Measurements from ENCODE around the gene PBXIP1. TPM values are rescaled to one million over a fixed set of nuclear protein-coding genes. Genes with fewer than 3 reads are reported as not detected.

PBXIP1 gene
- total and polyA plus RNA-seq, 2 of the 13 experiments (the other 11 are each of a cell fraction or from before 2014, with no cell fraction given) = 16.3 to 31.9 TPM

GRCh38 chr1:154896771-154897286, 59.1 kb downstream of the PBXIP1 start:
- H3K4me3 ChIP-seq (replicated peaks in 1 of 3; ENCODE audit: insufficient read depth in 1 of 3, low read depth in 2 of 3, low read length in 3 of 3) = no peak overlapping the region
- ATAC-seq (no peak), FAIRE-seq (no peak), DNase-seq (ENCODE audit: low spot score) (no peak)
- intact Hi-C loops (cut with micrococcal nuclease; ENCODE audit: unreplicated experiment) = no loop called here
- WGBS (ENCODE audit: low lambda C conversion rate) = 40% methylated on average over 10 of the region's 10 CpGs
- no peak overlapping the region for H3K27ac ChIP-seq (ENCODE audit: extremely low read length, insufficient read depth, low read length)
- no peaks in the 10 kb centered on the region for H3K36me3 ChIP-seq (replicated peaks in 1 of 2; ENCODE audit: control insufficient read depth in 1 of 2, insufficient read depth in 2 of 2, low read length in 2 of 2)
- in situ Hi-C loops (cut with HindIII; ENCODE audit: extremely low pct_ligation_motif_present, low pct_unique_long_range_greater_than_20kb) = no loop called here
- H3K4me1 ChIP-seq (ENCODE audit: insufficient read depth, low read length) = no peaks in the 10 kb centered on the region
- no peaks in the 10 kb centered on the region for H3K79me2 ChIP-seq (ENCODE audit: insufficient read depth, low read length)
- TF ChIP-seq ZNF121 (CRISPR knock-in tag; IDR thresholded peaks at IDR 0.05) = no peak
- TF ChIP-seq SALL1 (CRISPR knock-in tag; IDR thresholded peaks at IDR 0.05) = no peak
- no peak for TF ChIP-seq THAP11 (CRISPR knock-in tag; IDR thresholded peaks at IDR 0.05)
- TF ChIP-seq NFATC3 (CRISPR knock-in tag; IDR thresholded peaks at IDR 0.05) = no peak
- no peak for TF ChIP-seq FOXO1 (CRISPR knock-in tag; IDR thresholded peaks at IDR 0.05)
- TF ChIP-seq KAT7 (CRISPR knock-in tag; IDR thresholded peaks at IDR 0.05; ENCODE audit: borderline replicate concordance) = no peak
- TF ChIP-seq BHLHE40 (IDR thresholded peaks at IDR 0.05; ENCODE audit: low read length) = no peak
- no peak for TF ChIP-seq TRIM24 (CRISPR knock-in tag; IDR thresholded peaks at IDR 0.05)
- H3K4me2 ChIP-seq (ENCODE audit: low read depth, low read length) = no peak overlapping the region
- H2AFZ ChIP-seq (ENCODE audit: low read length) = no peak overlapping the region
- H3K9me3 ChIP-seq (ENCODE audit: low read length) = no peaks in the 10 kb centered on the region
- CTCF ChIA-PET (ENCODE audit: low intra/inter-chr PET ratio, low total read pairs) = no interaction called here
- no peaks in the 10 kb centered on the region for H4K20me1 ChIP-seq (ENCODE audit: insufficient read depth, low read length)
- BruUV-seq (replicated peaks) = no TSS peak
- H3K27me3 ChIP-seq (ENCODE audit: control insufficient read depth in 1 of 2, insufficient read depth in 2 of 2, low read length in 2 of 2) = 0 out of 5 replicates have a peak, but pooled peaks cover 0 to 15% of the 10 kb centered on the region in 2 experiments
- H3K9ac ChIP-seq (ENCODE audit: insufficient read depth, low read depth, low read length) = no peak overlapping the region
- POLR2A ChIA-PET = no interaction called here

GRCh38 chr1:154895798-154896197, 60.1 kb downstream of the PBXIP1 start:
- CTCF ChIA-PET (ENCODE audit: low intra/inter-chr PET ratio, low total read pairs) = no interaction called here
- Histone ChIP-seq H3K4me2 (ENCODE audit: low read depth, low read length) (no peak overlapping the region), H2AFZ (ENCODE audit: low read length) (no peak overlapping the region), H3K4me3 (replicated peaks in 1 of 3; ENCODE audit: insufficient read depth in 1 of 3, low read depth in 2 of 3, low read length in 3 of 3) (no peak overlapping the region), H3K9me3 (ENCODE audit: low read length) (no peaks in the 10 kb centered on the region), H3K27ac (ENCODE audit: extremely low read length, insufficient read depth, low read length) (no peak overlapping the region), H3K27me3 (ENCODE audit: control insufficient read depth in 1 of 2, insufficient read depth in 2 of 2, low read length in 2 of 2) (0 out of 5 replicates have a peak, but pooled peaks cover 0 to 15% of the 10 kb centered on the region in 2 experiments), H4K20me1 (ENCODE audit: insufficient read depth, low read length) (no peaks in the 10 kb centered on the region), H3K79me2 (ENCODE audit: insufficient read depth, low read length) (no peaks in the 10 kb centered on the region), H3K9ac (ENCODE audit: insufficient read depth, low read depth, low read length) (no peak overlapping the region), H3K4me1 (ENCODE audit: insufficient read depth, low read length) (no peaks in the 10 kb centered on the region), H3K36me3 (replicated peaks in 1 of 2; ENCODE audit: control insufficient read depth in 1 of 2, insufficient read depth in 2 of 2, low read length in 2 of 2) (no peaks in the 10 kb centered on the region)
- POLR2A ChIA-PET = no interaction called here
- no TSS peak for BruUV-seq (replicated peaks)
- WGBS (ENCODE audit: low lambda C conversion rate) = 28% methylated on average over 7 of the region's 7 CpGs
- in situ Hi-C loops (cut with HindIII; ENCODE audit: extremely low pct_ligation_motif_present, low pct_unique_long_range_greater_than_20kb) (no loop called here), intact Hi-C loops (cut with micrococcal nuclease; ENCODE audit: unreplicated experiment) (no loop called here)
- FAIRE-seq (no peak), ATAC-seq (no peak), DNase-seq (ENCODE audit: low spot score) (no peak)
- TF ChIP-seq ZNF646 (CRISPR knock-in tag; IDR thresholded peaks at IDR 0.05) (no peak), TIGD3 (CRISPR knock-in tag; IDR thresholded peaks at IDR 0.05; ENCODE audit: borderline replicate concordance) (no peak), MTA3 (CRISPR knock-in tag; IDR thresholded peaks at IDR 0.05) (no peak)
